NOMO-1 treated with DMSO at 0.1 percent for 48 hours (cell line): ENCODE measurements around the gene SYNGR3.

Source experiments
- DNase-seq: peaks from one replicate; lab custom pipeline; 2025; ENCODE audit not compliant: unreplicated experiment; lab: John Stamatoyannopoulos, UW

The SYNGR3 gene

GRCh38 chr16:1991948-1992703, 2.4 kb downstream of the SYNGR3 start:
- DNase-seq = peak; percentile 80

- DNase-seq = no peak
Observed at GRCh38 chr16:1992704-1993317, 3.0 kb downstream of the SYNGR3 start.

- DNase-seq = no peak
Observed at GRCh38 chr16:1993731-1994131, 4.0 kb downstream of the SYNGR3 start.

DNA sequence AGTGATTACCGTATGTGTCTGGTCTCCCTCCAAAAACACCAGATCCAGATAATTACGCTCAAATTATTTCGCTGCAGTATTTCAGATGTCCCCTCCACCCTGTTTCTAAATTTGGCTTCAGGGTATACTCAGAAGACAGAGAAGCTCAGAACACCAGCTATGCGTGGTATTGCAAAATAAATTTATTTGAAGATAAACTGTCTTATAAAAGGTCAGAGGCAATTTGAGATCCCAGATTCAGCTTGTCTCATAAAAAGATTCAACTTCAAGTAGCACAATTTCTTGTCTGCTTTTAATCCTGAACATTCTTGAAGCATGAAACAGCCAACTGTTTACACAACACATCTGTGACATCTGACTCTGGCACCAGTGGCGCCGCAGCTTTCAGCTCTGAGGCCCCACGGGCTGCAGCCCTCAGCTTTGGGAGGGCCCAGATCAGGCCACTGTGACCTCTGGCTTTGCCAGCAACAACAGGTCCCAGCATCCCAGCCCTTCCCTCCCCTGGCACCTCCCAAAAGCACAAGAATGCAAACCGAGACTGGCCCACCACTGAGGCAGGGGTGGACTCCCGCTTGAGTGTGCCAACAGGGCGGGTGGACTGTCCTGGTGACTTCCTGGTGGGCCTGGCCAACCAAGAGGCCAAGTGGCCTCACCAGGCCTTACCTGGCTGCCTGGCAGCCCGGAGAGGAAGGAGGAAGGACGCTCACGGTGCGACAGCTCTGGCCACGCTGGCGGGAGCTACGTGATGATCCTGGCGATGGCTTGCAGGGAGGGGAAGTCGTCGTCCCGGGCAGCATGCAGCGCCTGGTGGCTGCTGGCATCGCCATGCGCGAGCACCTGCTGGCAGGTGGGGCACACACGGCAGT, 8.0 kb downstream of the SYNGR3 start:
- DNase-seq = no peak

- DNase-seq = no peak
Observed at GRCh38 chr16:1998360-1998835, 8.6 kb downstream of the SYNGR3 start.

DNA sequence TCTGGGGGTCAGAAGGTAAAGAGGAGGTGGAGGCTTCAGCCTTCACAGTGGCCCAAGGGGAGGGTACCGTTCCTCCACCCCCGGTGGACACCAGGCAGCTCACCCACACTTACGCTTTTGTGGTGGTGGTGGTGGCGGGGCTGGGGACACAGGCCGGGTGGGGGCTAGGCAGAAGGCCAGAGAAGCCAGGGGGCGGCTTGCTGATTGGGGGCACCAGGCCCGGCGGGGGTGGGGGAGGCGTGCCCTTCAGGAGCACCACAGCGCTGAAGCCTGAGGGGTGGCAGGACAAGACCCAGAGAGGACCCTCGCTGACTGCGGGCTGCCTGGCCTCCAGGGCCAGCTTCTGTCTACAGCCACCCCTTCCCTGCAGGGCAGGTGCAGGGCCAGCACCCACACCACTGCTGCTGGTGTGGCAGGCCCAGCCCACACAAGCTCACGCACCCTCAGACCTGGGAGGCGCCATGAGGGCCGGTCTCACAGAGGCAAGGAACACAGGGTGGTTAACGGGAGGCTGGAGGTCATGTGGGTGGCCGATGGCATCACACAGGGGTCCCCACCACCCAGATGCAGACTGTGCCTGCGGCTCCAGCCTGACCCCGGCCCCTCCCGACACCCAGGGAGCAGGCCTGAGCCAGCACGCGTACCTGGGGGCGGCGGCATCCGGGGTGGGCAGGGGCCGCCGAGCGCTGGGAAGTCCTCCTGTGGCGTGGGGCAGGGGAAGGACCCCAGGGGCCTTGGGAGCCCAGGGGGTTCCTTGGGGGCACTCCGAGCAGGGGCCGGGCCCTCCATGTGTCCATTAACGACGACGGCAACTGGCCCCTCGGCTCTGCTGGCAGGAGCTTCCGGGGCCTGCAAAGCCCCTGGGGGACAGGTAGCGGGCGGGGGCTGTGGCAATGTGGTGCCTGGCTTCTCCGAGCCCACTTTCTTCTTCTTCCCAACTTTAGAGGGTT, 9.4 kb downstream of the SYNGR3 start:
- DNase-seq = no peak

DNA sequence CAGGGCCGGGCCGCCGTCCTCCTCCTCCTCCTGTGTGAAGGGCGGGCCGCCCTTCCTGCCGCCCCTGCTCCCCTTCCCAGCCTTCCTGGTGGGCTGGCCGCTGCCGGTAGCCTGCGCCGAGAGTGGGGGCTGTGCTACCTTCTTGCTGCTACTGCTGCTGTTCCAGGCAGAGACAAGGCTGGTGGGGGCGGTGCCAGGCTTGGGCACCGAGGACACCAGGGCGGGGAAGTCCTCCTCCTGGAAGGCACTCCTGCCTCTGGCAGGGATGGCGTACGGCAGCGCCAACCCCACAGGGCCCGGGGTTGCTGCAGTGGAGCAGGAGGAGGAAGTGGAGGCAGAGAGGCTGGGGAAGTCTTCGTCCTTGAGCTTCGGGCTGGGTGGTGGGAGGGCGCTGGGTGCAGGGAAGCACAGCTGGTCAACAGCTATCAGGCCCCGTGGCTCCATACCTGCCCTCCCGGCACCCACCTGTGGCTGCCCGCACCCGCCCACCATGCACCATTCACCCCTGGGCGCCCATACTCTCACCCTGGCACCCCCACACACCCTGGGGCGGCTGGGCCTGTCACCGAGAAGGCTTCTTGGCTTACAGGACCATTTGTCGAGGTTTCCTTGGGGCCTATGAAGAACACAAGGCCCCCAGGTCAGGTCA, 10.2 kb downstream of the SYNGR3 start:
- DNase-seq = no peak

DNA sequence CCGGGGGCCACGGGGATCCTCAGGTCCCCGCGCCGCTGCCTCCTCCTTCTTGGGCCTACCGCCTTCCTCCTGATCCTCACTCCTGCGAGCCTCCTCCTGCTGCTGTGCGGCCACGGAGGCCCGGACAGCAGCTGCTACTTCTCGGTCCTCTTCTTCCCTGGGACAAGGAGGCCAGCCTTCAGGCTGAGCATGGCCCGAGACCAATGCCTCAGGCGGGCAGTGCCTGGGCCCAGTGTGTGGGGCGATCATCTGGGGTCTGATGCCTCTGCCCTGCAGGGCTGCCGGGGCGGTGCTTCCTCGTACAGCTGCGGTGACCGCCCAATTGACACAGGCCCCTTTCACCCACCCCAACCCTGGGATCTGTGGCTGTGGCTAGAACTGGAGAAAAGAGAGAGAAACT, 11.3 kb downstream of the SYNGR3 start:
- no peak for DNase-seq

DNA sequence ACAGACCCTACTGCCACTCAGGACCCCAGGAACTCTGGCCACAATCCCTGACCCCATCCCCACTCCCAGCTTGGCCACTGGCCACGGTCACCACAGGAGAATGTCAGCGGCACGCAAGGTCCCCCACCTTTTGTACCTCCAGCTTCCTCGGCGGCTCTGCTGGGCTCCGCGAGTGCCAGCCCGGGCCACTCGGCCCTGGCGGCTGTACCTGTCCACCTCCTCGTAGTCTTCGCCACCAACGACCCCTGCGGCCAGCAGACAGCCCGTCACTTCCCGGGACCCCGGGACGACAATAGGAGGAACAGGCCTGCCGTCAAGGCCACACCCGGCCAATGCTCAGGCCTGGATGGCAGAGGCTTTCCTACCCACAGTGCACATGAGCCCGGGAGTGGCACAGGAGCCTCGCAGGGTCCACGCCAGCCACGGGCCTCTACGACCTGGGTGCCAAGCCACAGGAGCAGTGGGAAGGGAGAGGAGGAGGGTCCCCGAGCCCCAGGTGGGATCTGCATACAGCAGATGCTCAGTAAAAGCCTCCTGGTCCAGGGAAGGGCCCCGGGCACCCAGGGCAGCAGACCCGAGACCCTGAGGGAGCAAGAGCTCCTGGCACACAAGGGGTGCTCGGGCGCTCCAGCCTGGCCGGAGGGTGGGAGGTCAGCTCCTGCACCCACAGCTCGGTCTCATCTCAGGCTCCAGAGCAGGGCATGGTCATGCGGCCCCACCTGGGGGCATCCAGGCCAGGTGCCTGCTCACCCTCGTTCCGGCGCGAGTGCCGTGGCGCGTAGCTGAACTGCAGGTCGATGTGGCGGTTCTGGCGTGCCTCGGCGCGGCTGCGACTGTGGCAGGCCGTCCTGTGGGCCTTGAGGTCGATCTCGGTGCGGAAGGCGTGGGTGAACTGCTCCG, 11.9 kb downstream of the SYNGR3 start:
- no peak for DNase-seq

DNA sequence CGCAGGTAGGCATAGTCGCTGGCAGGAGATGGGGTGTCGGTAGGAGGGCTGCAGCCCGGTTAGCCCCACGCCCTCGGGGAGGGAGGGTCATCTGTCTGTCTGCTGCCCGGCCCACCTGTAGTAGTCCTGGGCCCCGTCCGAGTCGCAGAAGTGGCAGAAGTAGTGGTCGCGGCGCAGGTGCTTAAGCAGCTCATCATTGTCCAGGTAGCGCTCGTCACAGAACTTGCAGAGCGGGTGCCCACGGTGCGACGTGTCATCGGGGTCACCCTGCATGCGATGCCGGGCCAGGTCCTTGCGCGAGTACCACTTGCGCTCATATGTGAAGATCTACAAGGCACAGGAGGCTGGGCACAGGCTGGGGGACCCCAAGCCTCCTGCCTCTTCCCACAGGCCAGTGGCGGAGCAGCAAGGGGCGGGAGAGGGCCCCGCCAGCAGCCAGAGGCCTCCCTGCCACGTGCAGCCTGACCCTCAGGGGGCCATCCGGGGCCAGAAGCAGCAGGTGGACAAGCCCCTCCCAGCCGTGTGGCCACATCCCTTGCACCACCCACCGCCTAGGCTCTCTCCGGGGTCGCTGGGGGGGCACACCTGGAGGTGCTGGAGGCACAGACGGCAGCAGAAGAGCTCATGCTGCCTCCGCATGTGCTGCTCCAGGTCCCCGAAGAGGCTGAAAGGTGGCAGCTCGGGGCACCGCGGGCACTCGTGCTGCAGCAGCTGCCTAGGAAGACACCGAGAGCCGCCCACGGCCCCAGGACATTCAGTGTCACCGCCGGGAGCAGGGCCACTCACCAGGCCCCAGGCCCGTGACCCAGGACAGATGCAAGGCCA, 12.8 kb downstream of the SYNGR3 start:
- no peak for DNase-seq

DNA sequence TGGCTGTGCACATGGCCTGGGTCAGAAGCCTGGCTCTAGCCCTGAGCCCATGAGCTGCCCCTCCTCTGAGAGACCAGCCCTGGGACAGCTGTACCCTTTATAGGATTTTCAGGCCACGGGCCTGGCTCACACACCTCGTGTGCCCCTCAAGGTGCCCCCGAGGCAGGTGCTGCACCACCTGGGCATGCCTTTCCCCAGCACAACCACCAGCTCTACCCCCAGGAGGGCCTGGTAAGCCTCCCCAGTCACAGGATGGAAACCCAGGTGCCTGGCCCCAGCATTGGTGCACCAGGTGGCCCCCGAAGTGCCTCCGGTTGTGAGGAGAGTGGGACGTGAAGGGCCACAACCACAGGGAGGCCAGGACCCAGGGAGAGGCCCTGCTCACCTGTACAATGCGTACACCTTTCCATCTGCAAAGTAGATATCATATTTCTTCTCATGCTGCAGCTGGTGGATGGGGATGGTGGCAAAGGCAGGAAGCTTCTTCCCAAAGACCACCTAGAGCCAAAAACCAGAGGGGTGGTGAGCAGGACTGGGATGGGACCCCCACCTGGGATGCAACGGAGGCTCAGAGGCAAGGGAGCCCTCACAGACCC, 13.6 kb downstream of the SYNGR3 start:
- no peak for DNase-seq

- DNase-seq = peak; percentile 73
Observed at GRCh38 chr16:2003827-2004641, 14.3 kb downstream of the SYNGR3 start.

- no peak for DNase-seq
Observed at GRCh38 chr16:2004795-2005517, 15.2 kb downstream of the SYNGR3 start.

DNA sequence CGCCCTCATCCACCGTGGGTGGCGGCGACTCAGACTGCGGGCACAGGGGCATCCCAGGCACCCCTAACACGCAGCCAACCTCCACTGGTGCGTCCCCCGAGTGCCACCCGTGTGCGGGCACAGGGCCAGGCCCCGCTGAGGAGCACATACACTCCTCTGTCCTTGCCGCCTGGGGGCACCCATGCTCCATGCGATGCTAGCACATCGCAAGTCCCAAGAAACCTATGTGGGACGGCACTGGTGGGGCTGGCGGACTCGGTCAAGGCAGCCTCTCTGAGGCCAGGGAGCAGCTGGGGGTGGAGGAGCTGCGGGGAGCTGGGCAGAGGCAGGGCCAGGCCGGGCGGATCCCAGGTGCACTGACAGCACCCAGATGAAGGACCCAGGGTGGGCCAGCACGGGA, 15.9 kb downstream of the SYNGR3 start:
- no peak for DNase-seq

GRCh38 chr16:2006317-2006716, 16.5 kb downstream of the SYNGR3 start:
- no peak for DNase-seq

GRCh38 chr16:2007081-2007836, 17.5 kb downstream of the SYNGR3 start:
- no peak for DNase-seq
